KBM-7 (cell line): ENCODE data around the gene VSTM1.

ENCODE experiments used
- DNase-seq: peaks from one replicate; pipeline ENCODE4 v3.0.0-alpha.2; 2015
- in situ Hi-C: fragments of 300-500 bp; cut with MboI; formaldehyde crosslinking; loops from 2 replicates; pipeline ENCODE4 v1.14.3; 2020; ENCODE audit warnings: low sequenced_read_pairs, low pct_unique_long_range_greater_than_20kb, mixed read lengths

VSTM1 gene

GRCh38 chr19:54017261-54017660 is 46.4 kb downstream of the VSTM1 start:
- no peak for DNase-seq
- in situ Hi-C loops: no loop called here

GRCh38 chr19:54014920-54015560 is 48.7 kb downstream of the VSTM1 start:
- in situ Hi-C loops: no loop called here
- DNase-seq: no peak

- no peak for DNase-seq
- in situ Hi-C loops: no loop called here
These were observed 49.8 kb downstream of the VSTM1 start for GRCh38 chr19:54013866-54014265.

GRCh38 chr19:54011507-54012211 is 52.0 kb downstream of the VSTM1 start:
- in situ Hi-C loops: no loop called here
- no peak for DNase-seq

GRCh38 chr19:54010474-54010873 is 53.2 kb downstream of the VSTM1 start:
- DNase-seq: no peak
- in situ Hi-C loops: no loop called here

GRCh38 chr19:54009440-54009839 is 54.3 kb downstream of the VSTM1 start:
- in situ Hi-C loops: no loop called here
- DNase-seq: no peak

GRCh38 chr19:54002495-54003315 is 61.0 kb downstream of the VSTM1 start:
- in situ Hi-C loops: no loop called here

GRCh38 chr19:54001496-54001895 is 62.2 kb downstream of the VSTM1 start:
- in situ Hi-C loops: no loop called here
- DNase-seq: no peak

More at GRCh38 chr19:54002495-54003315, 61.0 kb downstream of the VSTM1 start:
- no peak for DNase-seq

- no peak for DNase-seq
- in situ Hi-C loops: no loop called here
These were observed 64.0 kb downstream of the VSTM1 start for GRCh38 chr19:53999694-54000093.

GRCh38 chr19:53998223-53998622 is 65.5 kb downstream of the VSTM1 start:
- no peak for DNase-seq
- in situ Hi-C loops: no loop called here

GRCh38 chr19:53994811-53995210 is 68.9 kb downstream of the VSTM1 start:
- no peak for DNase-seq
- in situ Hi-C loops: no loop called here

GRCh38 chr19:53993448-53993847 is 70.2 kb downstream of the VSTM1 start:
- no peak for DNase-seq
- in situ Hi-C loops: no loop called here

- in situ Hi-C loops: no loop called here
- no peak for DNase-seq
These were observed 70.9 kb downstream of the VSTM1 start for GRCh38 chr19:53992815-53993214.

- in situ Hi-C loops: no loop called here
- DNase-seq: no peak
These were observed 71.5 kb downstream of the VSTM1 start for GRCh38 chr19:53992211-53992610.

- DNase-seq: no peak
These were observed 72.2 kb downstream of the VSTM1 start, which contains the start of gene CACNG6 for GRCh38 chr19:53991224-53992113. Gene CACNG6, plus strand, starts transcription at chr19:53991637. Its CDS starts 1,241 bp downstream, at chr19:53992878.

More at GRCh38 chr19:53991224-53992113, 72.2 kb downstream of the VSTM1 start, which contains the start of gene CACNG6:
- in situ Hi-C loops: no loop called here
